Lower lobe of right lung (tissue), 2 donors: ENCODE data around the gene CTNNA3. TPM values are rescaled to one million over a fixed set of nuclear protein-coding genes. Genes with fewer than 3 reads are reported as not detected.

Experiments
- ATAC-seq, 2 donors: fragments of 200-7000 bp; cut with Tn5 transposase; one replicate each; pipeline ENCODE4 v1.9.1; 2020 to 2022; ENCODE audit warnings: mild to moderate bottlenecking in 2 of 2, moderate library complexity in 2 of 2
- DNase-seq: peaks from one replicate; pipeline ENCODE4 v3.0.0-alpha.2; 2020
- H3K27ac ChIP-seq: fragments of 200-600 bp; one replicate; pipeline ENCODE4 v1.8.0; 2022
- H3K27me3 ChIP-seq: fragments of 200-600 bp; one replicate; pipeline ENCODE4 v1.8.0; 2022; ENCODE audit warnings: low read depth
- H3K36me3 ChIP-seq: fragments of 200-600 bp; one replicate; pipeline ENCODE4 v1.8.0; 2022; ENCODE audit warnings: mild to moderate bottlenecking
- H3K4me1 ChIP-seq: fragments of 200-600 bp; one replicate; pipeline ENCODE4 v1.8.0; 2022
- H3K4me3 ChIP-seq: fragments of 200-600 bp; one replicate; pipeline ENCODE4 v1.8.0; 2022; ENCODE audit warnings: mild to moderate bottlenecking
- H3K9me3 ChIP-seq: fragments of 200-600 bp; one replicate; pipeline ENCODE4 v1.8.0; 2022
- intact Hi-C: fragments of 100-400 bp; cut with DNase I; formaldehyde crosslinking; loops from one replicate; pipeline ENCODE4 v1.11.0; 2022
- total RNA-seq: library from RNA; stranded (reverse); fragmentation: NEBNext Ultra II Directional; extraction: Animal tissue kit (Norgen Biotek cat#: 25700); gene quantifications from one replicate; pipeline ENCODE4 v1.2.1, GENCODE V29; 2021
- TF ChIP-seq, protein P1 (sequence below): fragments of 200-600 bp; IDR thresholded peaks from one replicate; pipeline ENCODE4 v1.8.0; 2022; ENCODE audit warnings: antibody characterized with exemption, mild to moderate bottlenecking
- donor health status: DM: no; HTN: yes; CAD: no; lungs with severe emphysema.

Gene CTNNA3
- total RNA-seq, 1 donor from 2014 or later: not detected

DNA sequence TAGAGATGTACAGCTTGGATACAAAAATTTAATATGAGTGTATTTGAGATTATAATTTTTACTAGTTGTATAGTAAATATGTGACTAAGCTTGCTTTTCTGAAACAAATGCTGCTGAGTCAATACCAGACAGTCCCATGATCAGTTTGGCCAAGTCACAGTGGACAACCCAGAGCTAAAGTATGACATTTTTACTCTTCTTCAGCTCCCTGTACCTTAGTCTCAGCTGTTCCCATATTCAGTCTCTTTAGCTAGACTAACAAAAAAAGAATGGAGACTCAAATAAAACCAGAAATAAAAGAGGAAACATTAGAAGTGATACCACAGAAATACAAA lies 189.3 kb downstream of the CTNNA3 start:
- no peak for DNase-seq
- TF ChIP-seq, protein P1, sequence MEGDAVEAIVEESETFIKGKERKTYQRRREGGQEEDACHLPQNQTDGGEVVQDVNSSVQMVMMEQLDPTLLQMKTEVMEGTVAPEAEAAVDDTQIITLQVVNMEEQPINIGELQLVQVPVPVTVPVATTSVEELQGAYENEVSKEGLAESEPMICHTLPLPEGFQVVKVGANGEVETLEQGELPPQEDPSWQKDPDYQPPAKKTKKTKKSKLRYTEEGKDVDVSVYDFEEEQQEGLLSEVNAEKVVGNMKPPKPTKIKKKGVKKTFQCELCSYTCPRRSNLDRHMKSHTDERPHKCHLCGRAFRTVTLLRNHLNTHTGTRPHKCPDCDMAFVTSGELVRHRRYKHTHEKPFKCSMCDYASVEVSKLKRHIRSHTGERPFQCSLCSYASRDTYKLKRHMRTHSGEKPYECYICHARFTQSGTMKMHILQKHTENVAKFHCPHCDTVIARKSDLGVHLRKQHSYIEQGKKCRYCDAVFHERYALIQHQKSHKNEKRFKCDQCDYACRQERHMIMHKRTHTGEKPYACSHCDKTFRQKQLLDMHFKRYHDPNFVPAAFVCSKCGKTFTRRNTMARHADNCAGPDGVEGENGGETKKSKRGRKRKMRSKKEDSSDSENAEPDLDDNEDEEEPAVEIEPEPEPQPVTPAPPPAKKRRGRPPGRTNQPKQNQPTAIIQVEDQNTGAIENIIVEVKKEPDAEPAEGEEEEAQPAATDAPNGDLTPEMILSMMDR: no peak
- Histone ChIP-seq H3K4me1 (no peaks in the 10 kb centered on the region), H3K36me3 (no peaks in the 10 kb centered on the region), H3K27ac (no peak overlapping the region), H3K4me3 (no peak overlapping the region), H3K27me3 (no peaks in the 10 kb centered on the region), H3K9me3 (no peaks in the 10 kb centered on the region)
- intact Hi-C loops: no loop called here
- ATAC-seq: no peak

DNA sequence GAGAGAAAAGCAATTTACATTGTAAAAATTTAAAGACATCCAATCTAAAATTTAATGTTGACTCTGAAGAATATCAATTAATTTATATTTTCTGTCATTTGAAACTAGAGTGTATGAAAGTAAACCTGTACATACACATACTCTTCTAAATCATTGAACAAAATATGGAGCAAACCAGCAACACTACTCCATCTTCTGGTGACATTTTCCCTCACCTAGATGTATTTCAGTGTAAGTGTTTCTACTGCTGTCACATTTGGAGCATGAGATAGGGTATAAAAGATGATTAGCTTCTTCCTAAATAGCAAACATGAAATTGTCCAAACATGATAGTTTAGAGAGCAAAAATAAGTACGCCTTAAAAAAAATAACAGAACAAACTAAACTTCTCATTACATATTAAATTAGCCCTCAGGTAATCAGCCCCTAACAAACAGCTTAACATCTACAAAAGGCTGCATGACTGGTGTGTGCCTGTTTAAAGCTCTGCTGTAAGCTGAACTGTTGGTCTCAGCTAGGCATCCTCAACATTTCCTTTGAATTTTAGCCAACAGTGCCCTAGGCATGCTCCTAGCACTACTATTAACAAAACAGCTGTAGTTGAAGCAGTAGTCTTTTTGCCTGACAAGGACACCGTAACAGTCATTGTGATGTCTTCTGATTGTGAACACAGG lies 189.8 kb downstream of the CTNNA3 start:
- ATAC-seq: no peak
- intact Hi-C loops: no loop called here
- H3K27ac ChIP-seq: no peak overlapping the region

DNA sequence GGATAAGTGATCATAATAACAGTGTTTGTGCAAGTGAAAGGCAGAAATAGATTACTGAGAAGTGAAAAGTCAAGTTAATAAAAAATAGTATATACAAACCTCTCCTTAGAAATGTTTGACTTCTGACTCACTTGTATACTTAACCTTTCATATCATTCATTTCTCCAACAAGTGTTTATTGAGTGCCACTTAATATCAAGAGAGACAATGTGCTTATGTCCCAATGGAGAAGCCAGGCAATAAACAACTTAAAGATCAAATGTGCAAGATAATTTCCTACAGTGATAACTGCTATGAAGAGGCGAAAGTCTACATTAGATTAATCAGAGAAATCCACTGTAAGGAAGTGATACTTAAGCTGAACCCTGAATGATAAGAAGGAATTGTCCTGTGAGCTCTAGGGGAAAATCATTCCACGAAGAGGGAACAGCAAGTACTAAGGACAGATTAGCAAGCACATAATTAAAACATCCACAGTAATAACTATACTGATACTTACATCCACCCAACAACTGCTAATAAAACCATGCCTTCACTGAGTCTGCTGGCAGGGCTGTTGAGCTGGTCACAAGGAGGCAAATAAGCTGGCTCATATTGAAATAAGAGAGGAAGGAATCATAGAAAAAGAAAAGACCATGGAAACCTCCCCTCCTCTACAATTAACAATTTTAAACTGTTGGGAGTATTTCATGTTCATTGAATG lies 203.5 kb downstream of the CTNNA3 start:
- no peaks in the 10 kb centered on the region for H3K36me3 ChIP-seq
- no peak for DNase-seq
- no peak overlapping the region for H3K27ac ChIP-seq
- H3K27me3 ChIP-seq: no peaks in the 10 kb centered on the region
- TF ChIP-seq, protein P1: no peak
- H3K4me3 ChIP-seq: no peak overlapping the region
- peak; percentile 56 to 88 for ATAC-seq
- intact Hi-C loops: no loop called here
- peaks cover 3% of the 10 kb centered on the region for H3K4me1 ChIP-seq
- H3K9me3 ChIP-seq: no peaks in the 10 kb centered on the region

More for the DNA sequence above, 189.8 kb downstream of the CTNNA3 start:
- no peak overlapping the region for H3K4me3 ChIP-seq
- H3K4me1 ChIP-seq: no peaks in the 10 kb centered on the region
- DNase-seq: no peak
- H3K27me3 ChIP-seq: no peaks in the 10 kb centered on the region
- H3K36me3 ChIP-seq: no peaks in the 10 kb centered on the region
- TF ChIP-seq, protein P1: no peak
- no peaks in the 10 kb centered on the region for H3K9me3 ChIP-seq

DNA sequence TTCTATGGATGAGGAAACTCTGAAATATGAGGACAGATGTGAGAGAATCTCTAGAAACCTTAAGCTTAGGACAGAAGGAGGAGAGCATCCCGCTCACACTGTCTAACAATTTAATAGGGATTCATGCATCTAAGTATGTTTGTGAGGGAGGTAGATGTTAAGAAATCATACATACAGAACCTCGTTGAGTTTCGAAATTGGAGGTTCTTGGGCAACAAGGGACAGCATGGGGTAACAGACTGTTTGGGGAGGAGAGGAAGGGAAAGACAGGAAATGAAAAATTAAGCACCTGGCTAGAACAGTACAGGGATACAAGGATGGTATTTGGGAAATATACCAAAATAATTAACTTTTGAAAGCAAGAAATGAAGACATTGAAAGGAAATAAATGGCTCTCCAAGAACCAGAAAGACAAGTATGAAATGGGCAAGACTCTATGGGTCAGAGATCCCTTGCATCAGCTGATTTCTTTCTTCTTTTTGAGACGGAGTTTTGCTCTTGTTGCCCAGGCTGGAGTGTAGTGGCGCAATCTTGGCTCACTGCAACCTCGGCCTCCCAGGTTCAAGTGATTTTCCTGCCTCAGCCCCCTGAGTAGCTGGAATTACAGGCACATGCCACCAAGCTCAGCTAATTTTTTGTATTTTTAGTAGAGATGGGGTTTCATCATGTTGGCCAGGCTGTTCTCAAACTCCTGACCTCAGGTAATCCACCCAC lies 207.9 kb downstream of the CTNNA3 start:
- H3K4me1 ChIP-seq: peaks cover 3% of the 10 kb centered on the region
- H3K27me3 ChIP-seq: no peaks in the 10 kb centered on the region
- no peak overlapping the region for H3K4me3 ChIP-seq
- H3K27ac ChIP-seq: no peak overlapping the region
- TF ChIP-seq, protein P1: no peak
- no peaks in the 10 kb centered on the region for H3K9me3 ChIP-seq
- no peaks in the 10 kb centered on the region for H3K36me3 ChIP-seq
- no peak for DNase-seq
- intact Hi-C loops: no loop called here
- peak; percentile 47 to 59 for ATAC-seq

DNA sequence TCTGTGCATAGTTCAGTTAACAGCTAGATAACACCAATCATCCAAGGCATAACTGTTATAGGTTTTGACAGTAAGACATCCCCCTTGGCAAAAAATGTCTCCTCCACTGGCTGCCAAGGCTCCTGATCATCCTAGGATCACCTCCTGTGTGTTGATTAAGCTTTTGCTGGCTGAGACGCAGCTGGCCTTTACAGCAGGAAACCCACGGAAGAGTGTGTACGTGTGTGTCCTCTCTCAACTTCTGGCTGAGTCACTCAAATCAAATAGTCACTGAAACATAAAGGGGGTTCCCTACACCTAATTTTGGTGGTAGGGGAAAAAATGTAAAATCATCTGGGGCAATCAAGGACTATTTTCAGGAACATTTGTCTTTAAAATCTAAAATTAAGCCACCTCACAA lies 208.8 kb downstream of the CTNNA3 start:
- peaks cover 3% of the 10 kb centered on the region for H3K4me1 ChIP-seq
- no peak overlapping the region for H3K4me3 ChIP-seq
- no peak overlapping the region for H3K27ac ChIP-seq
- intact Hi-C loops: no loop called here
- DNase-seq (no peak), ATAC-seq (no peak)
- no peaks in the 10 kb centered on the region for H3K27me3 ChIP-seq
- TF ChIP-seq, protein P1: no peak
- no peaks in the 10 kb centered on the region for H3K36me3 ChIP-seq
- no peaks in the 10 kb centered on the region for H3K9me3 ChIP-seq
